Measurements from ENCODE around the gene ST7. TPM values are rescaled to one million over a fixed set of nuclear protein-coding genes. Genes with fewer than 3 reads are reported as not detected.

ST7 gene
- total and polyA plus RNA-seq, 2 donors (not counting 3 experiments of a cell fraction or from before 2014, with no cell fraction given): 18.6 to 24.9 TPM

GRCh38 chr7:117010375-117011133, 57.3 kb downstream of the ST7 start:
- no peak overlapping the region for H3K4me3 ChIP-seq (replicated peaks in 1 of 3; ENCODE audit: insufficient read depth in 1 of 3, low read depth in 1 of 3, low read length in 3 of 3)
- DNase-seq (ENCODE audit: low read depth, low spot score): no peak

More at GRCh38 chr7:117010375-117011133, 57.3 kb downstream of the ST7 start:
- no peak for TF ChIP-seq CTCF (IDR thresholded peaks at IDR 0.05; ENCODE audit: extremely low read depth in 1 of 2, insufficient read depth in 1 of 2, low read depth in 1 of 2, low read length in 2 of 2)
- Histone ChIP-seq H3K79me2 (ENCODE audit: control insufficient read depth, insufficient read depth, low read length) (peaks cover 3% of the 10 kb centered on the region), H3K9me1 (replicated peaks; ENCODE audit: control insufficient read depth, extremely low read depth, insufficient read depth, low read length) (no peaks in the 10 kb centered on the region), H2AFZ (ENCODE audit: low read depth, low read length) (no peak overlapping the region), H4K20me1 (replicated peaks; ENCODE audit: control insufficient read depth, extremely low read depth, insufficient read depth, low read length) (no peaks in the 10 kb centered on the region), H3K9me3 (replicated peaks; ENCODE audit: control insufficient read depth, insufficient read depth, low read length) (no peaks in the 10 kb centered on the region), H3K27me3 (ENCODE audit: control insufficient read depth in 2 of 2, insufficient read depth in 2 of 2, low read length in 2 of 2) (no peaks in the 10 kb centered on the region), H3K4me2 (ENCODE audit: insufficient read depth, low read length) (no peak overlapping the region), H3K4me1 (ENCODE audit: control insufficient read depth, extremely low read depth, insufficient read depth, low read length) (peaks cover 5% of the 10 kb centered on the region), H3K36me3 (ENCODE audit: control insufficient read depth in 2 of 2, extremely low read depth in 1 of 2, insufficient read depth in 2 of 2, low read length in 2 of 2) (no peaks in the 10 kb centered on the region), H3K9ac (replicated peaks; ENCODE audit: extremely low read depth, insufficient read depth, low read length) (no peak overlapping the region), H3K27ac (ENCODE audit: insufficient read depth, low read depth, low read length) (no peak overlapping the region)
- dilution Hi-C loops (cut with MboI; ENCODE audit: extremely low pct_ligation_motif_present, low sequenced_read_pairs) (no loop called here), intact Hi-C loops (cut with micrococcal nuclease) (no loop called here)
- no TSS peak for BruUV-seq (replicated peaks)
- ChIA-PET POLR2A (no interaction called here), CTCF (interaction anchor here (1.0 to 9.0 kb wide), 4 partner anchors 14 to 117 kb away, joined by 3 to 141 read pairs (median 14); no protein-coding TSS in a partner anchor)
- FAIRE-seq: no peak

Data from endothelial cell of umbilical vein (primary cell).